HG03139 (cell line): Measurements from ENCODE around the gene NDUFA12.
"Not testable (repeated sequence)": the region's sequence is repeated elsewhere in the genome, so short reads cannot be mapped to it uniquely, and the experiment has no call there.

Experiments
- ATAC-seq: cut with Tn5 transposase; IDR thresholded peaks from one replicate; pipeline ENCODE4 v1.9.1; 2021; ENCODE audit not compliant: unreplicated experiment

NDUFA12 gene

DNA sequence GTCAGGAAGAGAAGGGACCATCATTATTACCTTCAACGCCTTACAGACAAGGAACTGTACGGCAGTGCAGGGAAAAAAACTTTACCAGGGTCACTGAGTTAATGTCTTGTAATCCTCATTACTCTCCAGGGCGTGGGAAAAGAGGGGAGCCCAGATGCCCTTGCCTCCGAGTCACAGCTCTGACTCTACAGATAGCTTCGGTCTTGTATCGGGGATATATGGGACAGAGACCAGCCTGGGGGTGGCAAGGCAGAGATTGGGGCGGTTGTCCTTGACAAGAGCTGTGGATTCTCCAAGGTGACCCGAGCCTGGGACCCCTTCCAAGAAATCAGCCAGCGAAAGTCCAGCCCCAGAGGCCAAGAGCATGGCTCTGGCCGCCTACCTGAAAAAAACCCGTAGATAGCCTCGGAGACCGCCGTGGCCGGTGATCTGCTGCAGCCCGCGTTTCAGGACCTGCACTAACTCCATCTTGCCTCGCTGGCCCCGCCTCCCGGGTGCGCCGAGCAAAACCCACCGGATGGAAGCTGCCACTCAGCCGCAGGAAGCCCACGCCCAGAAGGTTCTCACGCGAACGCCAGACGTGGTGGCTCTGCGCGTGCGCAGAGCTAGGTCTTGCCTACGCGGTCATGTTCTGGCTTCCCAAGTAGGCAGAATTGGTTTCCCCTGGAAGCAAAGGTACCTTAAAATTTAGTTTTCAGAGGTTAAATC is at the start of gene NDUFA12:
TSS of gene NDUFA12 (minus strand) at position 485 of the 708 bp plus-strand sequence. CDS start at position 468, 17 bp downstream.
- ATAC-seq: peak; percentile 99

DNA sequence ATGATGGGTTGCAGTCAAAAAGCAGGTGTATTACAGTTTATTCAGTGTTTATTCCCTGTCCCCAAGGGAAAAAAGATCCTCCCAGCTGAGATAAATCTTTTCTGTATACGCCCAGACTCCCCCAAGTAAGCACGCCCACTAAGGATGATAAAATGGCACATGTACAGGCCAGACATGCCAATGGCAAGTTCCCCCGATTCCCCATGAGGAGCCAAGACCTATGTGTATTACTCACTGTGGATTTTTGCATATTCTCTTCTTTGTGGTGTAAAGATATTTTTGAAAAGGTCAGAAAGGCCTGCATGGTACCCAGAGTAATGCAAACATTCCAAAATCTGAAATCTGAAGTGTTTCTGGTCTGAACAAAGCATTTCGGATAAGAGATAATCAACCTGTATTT is 47.7 kb upstream of the NDUFA12 start:
- no peak for ATAC-seq

DNA sequence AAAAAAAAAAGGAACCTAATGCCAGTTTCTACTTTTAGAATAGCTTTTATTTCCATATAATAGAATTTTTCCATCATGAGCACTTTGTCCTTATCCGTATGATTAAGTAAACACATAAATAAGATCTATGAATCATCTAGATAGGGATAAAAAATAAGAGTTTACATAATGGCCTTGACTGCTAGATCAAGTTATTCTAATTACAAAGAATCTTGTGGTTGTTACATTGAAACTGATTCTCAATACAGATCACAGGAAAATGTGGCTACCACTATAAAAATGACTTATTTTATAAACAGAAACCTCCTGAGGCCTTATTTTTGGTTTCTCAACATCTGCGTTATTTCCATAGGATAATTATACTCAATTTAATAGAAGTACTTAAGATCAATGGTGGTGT is 34.4 kb upstream of the NDUFA12 start:
- no peak for ATAC-seq

DNA sequence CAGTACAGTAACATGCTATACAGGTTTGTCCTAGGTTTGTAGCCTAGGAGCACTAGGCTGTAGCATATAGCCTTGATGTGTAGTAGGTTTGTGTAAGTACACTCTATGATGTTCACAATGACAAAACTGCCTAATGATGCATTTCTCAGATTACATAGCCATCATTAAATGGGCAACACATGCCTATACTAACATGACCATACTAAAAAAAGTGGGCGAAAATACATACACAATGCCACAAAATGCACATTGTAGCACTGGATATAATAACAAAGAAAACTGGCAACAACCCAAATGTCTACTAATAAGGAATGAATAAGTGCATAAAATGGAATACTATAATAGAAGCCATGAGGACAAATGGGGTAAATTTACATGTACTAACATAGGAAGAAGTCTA is 31.3 kb upstream of the NDUFA12 start:
- ATAC-seq: no peak

DNA sequence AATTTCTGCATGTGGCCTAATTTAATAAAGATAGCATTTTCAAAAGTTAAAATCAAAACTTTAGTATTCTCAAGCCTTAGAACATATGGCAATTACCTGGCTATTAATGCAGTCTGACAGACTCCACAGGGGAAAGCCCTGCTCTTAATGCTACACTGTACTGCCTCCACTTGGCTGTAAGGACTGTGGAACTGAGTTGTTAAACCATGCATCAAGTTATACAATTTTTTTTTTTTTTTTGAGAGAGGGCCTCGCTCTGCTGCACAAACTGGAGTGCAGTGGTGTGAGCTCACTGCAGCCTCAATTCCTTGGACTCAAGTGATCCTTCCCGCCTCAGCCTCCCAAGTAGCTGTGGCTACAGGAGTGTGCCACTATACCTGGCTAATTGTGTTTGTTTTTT is 19.0 kb upstream of the NDUFA12 start:
- ATAC-seq: no peak

DNA sequence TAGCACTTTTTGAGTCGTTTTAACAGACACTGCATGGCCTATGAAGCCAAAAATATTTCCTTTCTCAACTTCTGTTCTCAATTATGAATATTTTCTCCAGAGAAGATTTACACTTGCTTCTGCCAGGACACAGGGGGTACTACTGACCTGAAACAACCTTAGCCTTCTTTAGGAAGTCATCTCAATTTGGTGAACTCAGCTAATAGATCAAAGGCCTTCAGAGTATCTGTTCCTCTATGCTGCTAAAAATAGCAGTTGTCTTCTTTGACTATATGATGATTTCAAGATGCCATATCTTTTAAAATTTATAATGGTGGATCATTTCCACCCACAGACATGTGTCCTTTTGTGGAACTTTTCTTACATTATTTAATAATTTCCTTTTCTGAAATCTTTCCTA is 14.0 kb upstream of the NDUFA12 start:
- ATAC-seq: no peak

DNA sequence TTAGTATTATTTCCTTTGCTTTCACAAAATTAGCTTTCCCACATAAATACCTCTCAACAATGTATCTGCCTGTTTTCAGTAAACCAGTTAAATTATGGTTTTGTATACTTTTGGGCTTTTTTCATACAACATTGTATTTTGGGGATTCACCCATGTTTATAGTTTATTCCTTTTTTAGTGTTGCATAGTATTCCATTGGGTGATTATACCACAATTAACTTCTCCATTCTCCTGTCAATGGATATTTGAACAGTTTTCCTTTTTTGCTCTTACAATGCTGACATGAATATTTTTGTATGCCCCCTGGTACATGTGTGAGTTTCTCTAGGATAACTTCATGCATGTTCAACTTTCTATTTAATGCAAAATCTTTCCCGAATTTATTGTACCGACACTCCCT is 12.6 kb upstream of the NDUFA12 start:
- no peak for ATAC-seq

DNA sequence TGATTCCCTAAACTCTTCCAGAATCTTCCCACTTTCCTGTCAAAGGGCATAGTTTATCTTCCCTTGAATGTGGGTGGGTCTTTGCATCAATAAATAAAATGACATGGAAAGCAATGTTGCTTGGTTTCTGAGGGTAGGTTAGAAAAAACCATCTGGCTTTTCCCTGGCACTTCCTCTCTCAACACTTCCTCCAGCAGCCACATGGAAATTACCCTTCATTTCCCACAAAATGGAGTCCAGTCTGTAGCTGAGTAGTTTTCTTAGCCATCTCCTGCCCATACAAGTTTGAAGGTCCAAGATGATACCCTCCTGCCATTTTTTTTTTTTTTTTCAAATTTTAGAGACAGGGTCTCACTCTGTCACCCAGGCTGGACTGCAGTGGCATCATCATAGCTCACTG is 11.1 kb upstream of the NDUFA12 start:
- ATAC-seq: no peak

DNA sequence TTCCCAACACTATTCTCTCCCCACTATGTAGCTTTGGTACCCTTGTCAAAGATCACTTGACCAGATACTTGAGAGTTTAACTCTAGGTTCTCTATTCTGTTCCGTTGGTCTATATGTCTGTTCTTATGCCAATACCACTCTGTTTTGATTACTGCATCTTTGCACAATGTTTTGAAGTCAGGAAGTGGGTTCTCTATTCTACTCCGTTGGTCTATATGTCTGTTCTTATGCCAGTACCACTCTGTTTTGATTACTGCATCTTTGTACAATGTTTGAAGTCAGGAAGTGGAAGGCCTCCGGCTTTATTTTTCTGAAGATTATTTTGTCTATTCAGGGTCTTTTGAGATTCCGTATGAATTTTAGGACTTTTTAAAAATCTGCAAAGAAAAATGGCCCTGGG is 2.7 kb upstream of the NDUFA12 start:
- ATAC-seq: no peak

DNA sequence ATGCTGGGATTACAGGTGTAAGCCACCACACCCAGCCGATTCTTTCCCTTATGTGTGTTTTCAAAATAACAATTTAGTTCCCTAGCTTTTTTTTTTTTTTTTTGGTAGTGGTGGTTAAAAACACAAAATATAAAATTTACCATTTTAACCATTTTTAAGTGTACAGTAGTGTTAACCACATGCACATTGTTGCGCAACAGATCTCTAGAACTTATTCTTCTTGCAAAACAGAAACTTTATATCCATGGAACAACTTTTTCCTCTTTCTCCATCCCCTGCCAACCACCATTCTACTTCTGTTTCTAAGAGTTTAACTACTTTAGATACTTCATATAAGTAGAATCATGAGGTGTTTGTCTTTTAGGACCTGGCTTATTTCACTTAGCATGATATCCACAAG is 1.1 kb upstream of the NDUFA12 start:
- no peak for ATAC-seq

DNA sequence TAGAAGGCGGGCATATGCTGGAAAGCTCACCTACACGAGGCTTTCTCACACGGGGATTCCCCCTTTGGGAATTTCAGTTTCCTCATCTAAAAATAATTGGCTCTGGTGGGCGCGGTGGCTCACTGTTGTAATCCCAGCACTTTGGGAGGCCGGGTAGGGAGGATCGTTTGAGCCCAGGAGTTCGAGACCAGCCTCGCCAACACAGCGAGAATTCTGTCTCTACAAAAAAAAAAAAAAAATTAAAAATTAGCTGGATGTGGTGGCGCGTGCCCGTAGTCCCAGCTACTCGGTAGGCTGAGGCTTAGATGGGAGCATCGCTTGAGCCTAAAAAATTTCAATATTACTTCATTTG is 400 bp upstream of the NDUFA12 start:
- ATAC-seq: no peak

DNA sequence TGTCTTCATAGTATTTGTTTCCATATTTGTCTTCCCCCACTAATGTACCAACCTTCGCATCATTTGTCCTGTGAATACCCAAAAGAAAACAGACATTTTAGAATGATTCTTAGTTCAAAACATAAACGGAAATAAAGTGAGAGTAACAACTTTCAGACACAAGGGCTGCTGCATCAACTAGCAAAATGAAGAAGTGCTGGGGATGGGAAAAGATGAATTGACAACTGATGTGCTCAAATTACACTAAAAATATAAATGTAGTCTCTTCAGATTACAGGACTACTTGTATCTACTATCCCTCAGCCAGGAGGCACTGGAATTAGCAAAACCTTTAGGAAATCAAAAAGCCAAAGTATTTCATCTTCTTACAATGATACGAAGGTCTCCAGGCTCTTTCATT is 743 bp downstream of the NDUFA12 start:
- ATAC-seq: no peak

DNA sequence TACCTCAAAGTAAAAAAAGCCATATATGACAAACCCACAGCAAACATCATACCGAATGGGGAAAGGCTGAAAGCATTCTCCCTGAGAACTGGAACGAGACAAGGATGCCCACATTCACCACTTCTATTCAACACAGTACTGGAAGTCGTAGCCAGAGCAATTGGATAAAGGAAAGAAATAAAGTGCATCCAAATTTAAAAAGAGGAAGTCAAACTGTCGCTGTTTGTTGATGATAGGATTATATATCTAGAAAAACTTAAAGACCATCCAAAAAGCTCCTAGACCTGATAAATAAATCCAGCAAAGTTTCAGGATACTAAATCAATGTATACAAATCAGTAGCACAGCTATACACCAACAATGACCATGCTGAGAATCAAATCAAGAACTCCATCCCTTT is 5.2 kb downstream of the NDUFA12 start:
- ATAC-seq: no peak

DNA sequence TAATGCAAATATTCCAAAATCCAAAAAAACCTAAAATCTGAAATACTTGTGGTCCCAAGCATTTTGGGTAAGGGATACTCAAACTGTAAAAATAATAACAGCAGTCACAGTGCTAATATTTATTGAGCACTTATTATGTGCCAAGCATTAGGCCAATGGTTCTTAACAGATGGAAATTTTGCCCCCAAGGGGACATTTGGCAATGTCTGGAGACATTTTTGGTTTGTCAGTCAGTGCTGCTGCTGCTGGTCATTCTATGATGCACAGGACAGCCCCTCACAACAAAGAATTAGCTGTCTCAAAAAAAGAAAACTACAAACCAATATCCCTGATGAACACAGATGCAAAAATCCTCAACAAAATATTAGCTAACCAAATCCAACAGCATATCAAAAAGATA is 5.8 kb downstream of the NDUFA12 start:
- ATAC-seq: no peak

DNA sequence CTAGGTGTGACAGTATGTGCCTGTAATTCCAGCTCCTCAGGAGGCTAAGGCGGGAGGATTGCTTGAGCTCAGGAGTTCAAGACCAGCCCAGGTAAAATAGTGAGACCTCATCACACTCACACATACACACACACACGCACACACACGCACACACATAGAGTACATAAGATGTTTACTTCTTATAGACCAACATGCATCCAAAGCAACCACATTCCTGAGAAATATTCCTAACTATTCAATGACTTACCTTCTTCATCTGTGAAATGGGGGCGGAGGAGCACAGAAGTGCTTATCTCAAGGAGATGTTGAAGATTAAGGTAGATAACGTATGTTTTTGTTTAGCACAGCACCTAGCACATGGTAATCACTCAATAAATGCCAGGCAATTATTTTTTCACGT is 6.4 kb downstream of the NDUFA12 start:
- no peak for ATAC-seq

DNA sequence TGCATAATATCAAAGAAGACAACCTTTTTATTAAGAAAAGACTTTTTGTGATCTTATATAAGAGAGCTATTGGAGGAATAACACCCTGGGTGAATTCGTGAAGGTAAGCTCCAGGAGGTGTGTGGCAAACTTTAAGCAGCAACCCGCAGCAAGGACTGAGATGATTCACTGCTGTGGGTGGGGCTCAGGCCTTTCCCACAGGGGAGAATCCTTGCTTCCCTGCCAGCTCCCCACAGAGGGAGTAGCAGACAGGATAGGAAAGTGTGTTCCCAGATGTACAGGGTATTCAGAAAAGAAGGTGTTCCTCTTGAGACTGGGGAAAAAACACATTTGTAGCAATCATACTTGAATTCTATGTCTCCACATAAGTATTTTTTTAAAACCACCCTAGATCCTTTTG is 9.2 kb downstream of the NDUFA12 start:
- no peak for ATAC-seq

DNA sequence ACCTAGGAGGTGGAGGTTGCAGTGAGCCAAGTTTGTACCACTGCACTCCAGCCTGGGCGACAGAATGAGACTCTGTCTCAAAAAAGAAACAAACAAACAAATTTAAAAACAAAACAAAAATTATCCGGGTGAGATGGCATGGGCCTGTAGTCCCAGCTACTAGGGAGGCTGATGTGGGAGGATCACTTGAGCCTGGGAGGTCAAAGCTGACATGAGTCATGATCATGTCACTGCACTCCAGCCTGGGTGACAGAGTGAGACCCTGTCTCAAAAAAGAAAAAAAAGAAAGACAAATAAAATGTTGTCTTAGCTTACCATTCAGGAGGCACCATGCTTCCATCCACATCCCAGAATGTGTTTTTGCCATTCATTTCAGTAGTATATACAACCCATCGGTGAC is 9.6 kb downstream of the NDUFA12 start:
- ATAC-seq: not testable (repeated sequence)

DNA sequence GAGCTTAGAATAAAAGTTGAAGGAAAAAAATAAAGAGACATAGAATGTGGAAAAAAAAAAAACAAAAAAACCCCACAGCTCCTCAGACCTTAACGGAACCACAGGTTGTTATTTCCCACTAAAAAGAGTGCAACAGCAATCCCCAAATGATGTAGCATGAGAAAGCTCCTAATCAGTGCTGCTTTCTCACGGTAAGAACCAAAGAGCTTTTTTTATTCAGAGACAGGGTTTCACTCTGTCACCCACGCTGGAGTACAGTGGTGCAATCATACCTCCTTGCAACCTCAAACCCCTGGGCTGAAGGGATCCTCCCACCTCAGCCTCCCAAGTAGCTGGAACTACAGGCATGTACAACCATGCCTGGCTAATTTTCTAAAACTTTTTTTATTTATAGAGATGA is 13.3 kb downstream of the NDUFA12 start:
- ATAC-seq: no peak

DNA sequence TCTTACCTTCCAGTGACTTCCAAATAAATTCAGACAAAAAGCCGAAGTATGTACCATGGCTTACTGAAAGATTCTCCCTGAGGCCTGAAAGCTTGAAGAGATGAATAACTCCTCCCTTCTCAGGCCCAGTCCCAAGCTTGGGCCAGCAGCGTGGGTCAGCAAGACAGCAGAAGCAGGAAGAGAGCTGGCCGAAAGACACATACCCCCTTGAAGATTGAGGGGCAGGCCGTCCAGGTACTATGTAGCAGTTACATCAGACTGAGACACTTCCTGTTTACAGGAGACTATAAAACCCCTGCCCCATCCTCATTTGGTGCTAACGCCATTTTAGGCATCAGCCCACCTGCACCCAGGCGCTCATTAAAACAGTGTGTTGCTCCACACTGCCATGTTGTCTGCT is 15.0 kb downstream of the NDUFA12 start:
- no peak for ATAC-seq

DNA sequence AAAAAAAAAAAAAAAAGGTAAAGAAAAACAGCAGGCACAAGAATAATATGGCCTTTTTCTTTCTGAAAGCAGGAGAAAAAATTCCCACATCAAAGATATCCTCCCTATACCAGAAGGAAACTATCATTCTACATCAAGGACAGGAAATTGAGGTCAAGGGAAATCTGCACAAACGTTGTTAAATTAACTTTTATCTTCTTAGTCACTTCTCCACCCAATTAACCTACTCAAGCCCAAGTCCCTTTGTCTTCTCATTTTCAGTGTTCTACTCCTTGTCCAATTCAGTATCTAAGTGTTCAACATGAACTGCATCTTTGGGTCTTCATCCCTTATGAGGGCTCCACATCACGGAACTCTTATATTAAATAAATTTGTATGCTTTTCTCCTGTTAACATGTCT is 15.7 kb downstream of the NDUFA12 start:
- no peak for ATAC-seq

DNA sequence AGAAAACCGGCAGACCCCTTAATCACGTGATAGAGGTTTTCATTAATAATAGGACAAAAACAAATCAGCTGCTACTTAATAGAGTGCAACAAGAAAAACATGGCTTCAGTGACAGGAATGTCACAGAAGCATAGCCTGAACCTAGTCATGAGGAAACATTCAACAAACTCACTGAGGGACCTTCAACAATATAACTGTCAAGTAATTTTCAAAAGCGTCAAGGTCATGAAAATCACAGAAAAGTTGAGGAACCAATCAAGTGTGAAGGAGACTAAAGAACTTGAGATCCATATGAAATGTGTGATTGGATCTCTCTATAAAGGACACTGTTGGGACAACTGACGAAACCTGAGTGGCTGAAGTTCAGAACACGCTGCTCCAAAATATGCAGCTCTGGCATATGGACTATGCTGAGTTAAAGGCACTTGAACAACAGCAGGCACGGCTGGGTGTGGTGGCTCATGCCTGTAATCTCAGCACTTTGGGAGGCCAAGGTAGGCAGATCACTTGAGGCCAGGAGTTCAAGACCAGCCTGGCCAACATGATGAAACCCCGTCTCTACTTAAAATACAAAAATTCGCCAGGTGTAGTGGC is 16.3 kb downstream of the NDUFA12 start:
- ATAC-seq: no peak

DNA sequence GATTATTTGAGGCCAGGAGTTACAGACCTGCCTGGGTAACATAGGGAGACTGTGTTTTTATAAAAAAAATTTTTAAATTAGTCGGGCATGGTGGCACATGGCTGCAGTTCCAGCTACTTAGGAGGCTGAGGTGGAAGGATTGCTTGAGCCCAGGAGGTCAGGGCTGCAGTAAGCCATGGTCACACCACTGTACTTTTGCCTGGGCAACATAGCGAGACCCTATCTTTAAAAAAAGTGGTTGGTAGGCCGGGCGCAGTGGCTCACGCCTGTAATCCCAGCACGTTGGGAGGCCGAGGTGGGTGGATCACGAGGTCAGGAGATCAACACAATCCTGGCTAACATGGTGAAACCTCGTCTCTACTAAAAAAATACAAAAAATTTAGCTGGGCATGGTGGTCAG is 18.4 kb downstream of the NDUFA12 start:
- not testable (repeated sequence) for ATAC-seq

DNA sequence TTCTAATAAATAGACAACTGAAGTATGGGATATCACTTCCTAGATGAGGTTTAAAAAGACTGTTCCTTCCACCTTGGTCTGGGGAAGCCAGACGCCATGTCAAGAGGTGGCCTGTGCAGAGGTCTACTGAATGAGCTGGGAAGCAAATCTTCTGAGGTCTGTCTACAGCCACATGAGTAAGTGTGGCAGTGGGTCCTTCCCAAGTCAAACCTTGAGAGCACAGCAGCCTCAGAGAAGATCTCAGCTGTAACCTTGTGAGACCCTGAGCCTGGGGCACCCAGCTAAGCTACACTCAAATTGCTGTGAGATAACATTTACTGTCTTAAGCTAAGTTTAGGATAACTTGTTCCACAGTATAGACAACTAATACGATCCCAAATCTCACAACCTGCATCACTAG is 20.2 kb downstream of the NDUFA12 start:
- ATAC-seq: no peak
